Astrocyte (in vitro differentiated cells and primary cell): ENCODE data around the gene PLS1. TPM values are rescaled to one million over a fixed set of nuclear protein-coding genes. Genes with fewer than 3 reads are reported as not detected.
A peak's percentile ranks its signal among the peaks of the same experiment; 100 is the strongest.

Source experiments
- DNase-seq: peaks from one replicate; pipeline ENCODE4 v3.0.0-alpha.2; 2010; ENCODE audit warnings: low read depth
- FAIRE-seq: peaks from 2 replicates; lab custom pipeline; 2011; peaks lifted over from hg19 to GRCh38; lab: Jason Lieb, UNC
- H2AFZ ChIP-seq: 2 replicates; pipeline ENCODE4 v1.6.0; 2012; ENCODE audit warnings: low read depth, low read length, inconsistent platforms
- H3K27ac ChIP-seq: 2 replicates; pipeline ENCODE4 v1.5.1; 2011; ENCODE audit warnings: low read depth, low read length, inconsistent platforms
- H3K27me3 ChIP-seq: 2 replicates; pipeline ENCODE4 v1.6.0; 2011; ENCODE audit warnings: low read length, inconsistent platforms; ENCODE audit not compliant: insufficient read depth
- H3K36me3 ChIP-seq: 2 replicates; pipeline ENCODE4 v1.5.1; 2011; ENCODE audit warnings: low read length, inconsistent platforms; ENCODE audit not compliant: insufficient read depth
- H3K4me1 ChIP-seq: 2 replicates; pipeline ENCODE4 v1.5.1; 2011; ENCODE audit warnings: low read length, inconsistent platforms; ENCODE audit not compliant: insufficient read depth
- H3K4me2 ChIP-seq: 2 replicates; pipeline ENCODE4 v1.6.0; 2012; ENCODE audit warnings: low read length, inconsistent platforms
- H3K4me3 ChIP-seq: 2 replicates; pipeline ENCODE4 v1.5.1; 2011; ENCODE audit warnings: low read depth, mild to moderate bottlenecking, low read length, inconsistent platforms; ENCODE audit not compliant: insufficient read depth
- H3K79me2 ChIP-seq: 2 replicates; pipeline ENCODE4 v1.6.0; 2012; ENCODE audit warnings: mild to moderate bottlenecking, low read length, inconsistent platforms; ENCODE audit not compliant: insufficient read depth
- H3K9ac ChIP-seq: 2 replicates; pipeline ENCODE4 v1.6.0; 2012; ENCODE audit warnings: mild to moderate bottlenecking, low read length, inconsistent platforms
- H3K9me3 ChIP-seq: 2 replicates; pipeline ENCODE4 v1.5.1; 2012; ENCODE audit warnings: low read depth, mild to moderate bottlenecking, low read length, inconsistent platforms; ENCODE audit not compliant: insufficient read depth
- H4K20me1 ChIP-seq: 2 replicates; pipeline ENCODE4 v1.6.0; 2012; ENCODE audit warnings: low read length, inconsistent platforms; ENCODE audit not compliant: insufficient read depth
- H3K27ac Mint-ChIP-seq: one replicate; pipeline ENCODE4 v1.8.0; 2021; ENCODE audit warnings: mild to moderate bottlenecking, mixed read lengths; ENCODE audit not compliant: unreplicated experiment
- H3K27me3 Mint-ChIP-seq: one replicate; pipeline ENCODE4 v1.8.0; 2021; ENCODE audit warnings: low read depth, mixed read lengths; ENCODE audit not compliant: unreplicated experiment
- H3K36me3 Mint-ChIP-seq: one replicate; pipeline ENCODE4 v1.8.0; 2021; ENCODE audit warnings: low read depth, mixed read lengths; ENCODE audit not compliant: unreplicated experiment
- H3K4me1 Mint-ChIP-seq: one replicate; pipeline ENCODE4 v1.8.0; 2021; ENCODE audit warnings: low read depth, mixed read lengths; ENCODE audit not compliant: unreplicated experiment
- H3K4me3 Mint-ChIP-seq: one replicate; pipeline ENCODE4 v1.8.0; 2021; ENCODE audit warnings: mild to moderate bottlenecking, moderate library complexity, mixed read lengths; ENCODE audit not compliant: unreplicated experiment
- H3K9me3 Mint-ChIP-seq: one replicate; pipeline ENCODE4 v1.8.0; 2021; ENCODE audit warnings: mild to moderate bottlenecking, mixed read lengths; ENCODE audit not compliant: unreplicated experiment
- EZH2 ChIP-seq: IDR thresholded peaks from 2 replicates; pipeline ENCODE4 v1.6.1; 2012; ENCODE audit warnings: mild to moderate bottlenecking, low read length, inconsistent platforms; ENCODE audit not compliant: insufficient read depth
- total RNA-seq: library from RNA; stranded (reverse); gene quantifications from 2 replicates; pipeline ENCODE4 v1.2.1, GENCODE V29; 2021
- TF ChIP-seq, protein P1 (sequence below): IDR thresholded peaks from 2 replicates; pipeline ENCODE4 v1.5.1; 2011; ENCODE audit warnings: low read depth, mild to moderate bottlenecking, inconsistent platforms, low read length, moderate library complexity; ENCODE audit not compliant: insufficient read depth

Gene PLS1
- total RNA-seq, 1 donor from 2014 or later: 7.8 TPM

DNA sequence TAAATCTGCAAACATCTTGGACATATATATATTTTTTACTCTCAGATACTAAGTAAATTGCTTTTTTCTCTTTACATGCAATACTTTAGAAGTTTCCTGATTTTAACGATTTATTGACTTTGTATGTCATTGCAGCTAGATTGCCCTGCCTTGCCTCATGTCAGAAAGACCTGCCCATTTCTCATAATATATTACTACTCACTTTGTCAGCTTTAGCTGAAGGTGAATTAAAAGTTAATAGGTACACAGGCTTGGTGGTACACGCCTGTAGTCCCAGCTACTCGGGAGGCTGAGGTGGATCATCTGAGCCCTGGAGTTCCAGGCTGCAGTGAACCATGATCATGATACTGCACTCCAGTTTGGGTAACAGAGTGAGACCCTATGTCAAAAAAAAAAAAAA, 52.8 kb downstream of the PLS1 start:
- H3K36me3 Mint-ChIP-seq: no peaks in the 10 kb centered on the region
- H3K27ac Mint-ChIP-seq: no peak overlapping the region
- H3K9me3 ChIP-seq: no peaks in the 10 kb centered on the region
- no peak overlapping the region for H3K9ac ChIP-seq
- TF ChIP-seq, protein P1, sequence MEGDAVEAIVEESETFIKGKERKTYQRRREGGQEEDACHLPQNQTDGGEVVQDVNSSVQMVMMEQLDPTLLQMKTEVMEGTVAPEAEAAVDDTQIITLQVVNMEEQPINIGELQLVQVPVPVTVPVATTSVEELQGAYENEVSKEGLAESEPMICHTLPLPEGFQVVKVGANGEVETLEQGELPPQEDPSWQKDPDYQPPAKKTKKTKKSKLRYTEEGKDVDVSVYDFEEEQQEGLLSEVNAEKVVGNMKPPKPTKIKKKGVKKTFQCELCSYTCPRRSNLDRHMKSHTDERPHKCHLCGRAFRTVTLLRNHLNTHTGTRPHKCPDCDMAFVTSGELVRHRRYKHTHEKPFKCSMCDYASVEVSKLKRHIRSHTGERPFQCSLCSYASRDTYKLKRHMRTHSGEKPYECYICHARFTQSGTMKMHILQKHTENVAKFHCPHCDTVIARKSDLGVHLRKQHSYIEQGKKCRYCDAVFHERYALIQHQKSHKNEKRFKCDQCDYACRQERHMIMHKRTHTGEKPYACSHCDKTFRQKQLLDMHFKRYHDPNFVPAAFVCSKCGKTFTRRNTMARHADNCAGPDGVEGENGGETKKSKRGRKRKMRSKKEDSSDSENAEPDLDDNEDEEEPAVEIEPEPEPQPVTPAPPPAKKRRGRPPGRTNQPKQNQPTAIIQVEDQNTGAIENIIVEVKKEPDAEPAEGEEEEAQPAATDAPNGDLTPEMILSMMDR: no peak
- no peak for TF ChIP-seq EZH2
- no peaks in the 10 kb centered on the region for H3K9me3 Mint-ChIP-seq
- no peaks in the 10 kb centered on the region for H4K20me1 ChIP-seq
- no peak overlapping the region for H3K4me3 Mint-ChIP-seq
- no peaks in the 10 kb centered on the region for H3K36me3 ChIP-seq
- peaks cover 17% of the 10 kb centered on the region for H3K4me1 ChIP-seq
- no peak overlapping the region for H3K27ac ChIP-seq
- no peak for FAIRE-seq
- no peak overlapping the region for H2AFZ ChIP-seq
- H3K4me3 ChIP-seq: no peak overlapping the region
- H3K27me3 Mint-ChIP-seq: no peaks in the 10 kb centered on the region
- no peaks in the 10 kb centered on the region for H3K27me3 ChIP-seq
- no peaks in the 10 kb centered on the region for H3K79me2 ChIP-seq
- no peak for DNase-seq
- H3K4me1 Mint-ChIP-seq: peaks cover 31% of the 10 kb centered on the region
- no peak overlapping the region for H3K4me2 ChIP-seq

- H3K4me3 ChIP-seq: no peak overlapping the region
- H3K27ac ChIP-seq: no peak overlapping the region
- TF ChIP-seq EZH2: no peak
- TF ChIP-seq, protein P1: no peak
- no peaks in the 10 kb centered on the region for H3K79me2 ChIP-seq
- DNase-seq: peak; percentile 16
- Mint-ChIP-seq H3K27ac (no peak overlapping the region), H3K27me3 (no peaks in the 10 kb centered on the region), H3K4me1 (peaks cover 29% of the 10 kb centered on the region), H3K9me3 (no peaks in the 10 kb centered on the region), H3K4me3 (no peak overlapping the region), H3K36me3 (no peaks in the 10 kb centered on the region)
- no peak overlapping the region for H3K9ac ChIP-seq
- no peak for FAIRE-seq
- H3K36me3 ChIP-seq: no peaks in the 10 kb centered on the region
- H4K20me1 ChIP-seq: no peaks in the 10 kb centered on the region
- peak overlapping the region; percentile 34 for H3K4me2 ChIP-seq
- H3K27me3 ChIP-seq: no peaks in the 10 kb centered on the region
- no peak overlapping the region for H2AFZ ChIP-seq
- peaks cover 17% of the 10 kb centered on the region for H3K4me1 ChIP-seq
- no peaks in the 10 kb centered on the region for H3K9me3 ChIP-seq
These were observed 54.0 kb downstream of the PLS1 start for GRCh38 chr3:142650001-142650693.

- Mint-ChIP-seq H3K4me1 (peaks cover 14% of the 10 kb centered on the region), H3K36me3 (no peaks in the 10 kb centered on the region), H3K27ac (no peak overlapping the region)
These were observed 55.5 kb downstream of the PLS1 start for GRCh38 chr3:142651711-142652110.

More at GRCh38 chr3:142651711-142652110, 55.5 kb downstream of the PLS1 start:
- Histone ChIP-seq H3K9me3 (no peaks in the 10 kb centered on the region), H3K79me2 (no peaks in the 10 kb centered on the region), H3K27me3 (no peaks in the 10 kb centered on the region), H3K36me3 (no peaks in the 10 kb centered on the region), H4K20me1 (no peaks in the 10 kb centered on the region), H2AFZ (no peak overlapping the region), H3K4me2 (no peak overlapping the region), H3K9ac (no peak overlapping the region), H3K27ac (no peak overlapping the region), H3K4me1 (peaks cover 9% of the 10 kb centered on the region), H3K4me3 (no peak overlapping the region)
- Mint-ChIP-seq H3K27me3 (no peaks in the 10 kb centered on the region), H3K9me3 (no peaks in the 10 kb centered on the region), H3K4me3 (no peak overlapping the region)
- DNase-seq (no peak), FAIRE-seq (no peak)
- no peak for TF ChIP-seq EZH2
- TF ChIP-seq, protein P1: no peak
